H1 (cell line): ENCODE data around the gene TNS2. TPM values are rescaled to one million over a fixed set of nuclear protein-coding genes. Genes with fewer than 3 reads are reported as not detected.
A peak's percentile ranks its signal among the peaks of the same experiment; 100 is the strongest.

Experiments used
- CTCF ChIA-PET: fragments of 300-600 bp; sonication (Branson Sonifier 250); formaldehyde crosslinking; loops from one replicate; lab custom pipeline; 2021; ENCODE audit not compliant: partially characterized antibody; lab: Charles Lee
- POLR2A ChIA-PET: fragments of 300-600 bp; sonication (Branson Sonifier 250); formaldehyde crosslinking; loops from one replicate; lab custom pipeline; 2021; ENCODE audit warnings: inconsistent platforms; ENCODE audit not compliant: partially characterized antibody; lab: Charles Lee
- DNase-seq, 2 experiments: peaks; one replicate each; pipeline versions ENCODE4 v3.0.0 to v3.0.0-alpha.2; 2010 to 2022; ENCODE audit warnings: low spot score in 2 of 2, low read depth in 1 of 2, mixed read lengths in 1 of 2
- FAIRE-seq: peaks from 2 replicates; lab custom pipeline; 2011; peaks lifted over from hg19 to GRCh38; lab: Jason Lieb, UNC
- H2AFZ ChIP-seq: 2 replicates; pipeline ENCODE4 v1.8.1; 2012; ENCODE audit warnings: low read length, inconsistent platforms
- H2AK5ac ChIP-seq: 2 replicates; pipeline ENCODE4 v1.6.1; 2013; ENCODE audit warnings: low read depth, low read length
- H2BK120ac ChIP-seq: replicated peaks from 2 replicates; pipeline ENCODE3; 2013; ENCODE audit warnings: low read depth, low read length, inconsistent platforms
- H2BK12ac ChIP-seq: 2 replicates; pipeline ENCODE4 v1.6.1; 2013; ENCODE audit warnings: low read depth, low read length
- H2BK15ac ChIP-seq: 2 replicates; pipeline ENCODE4 v1.6.1; 2013; ENCODE audit warnings: low read length
- H2BK20ac ChIP-seq: 2 replicates; pipeline ENCODE4 v1.6.1; 2013; ENCODE audit warnings: low read length
- H2BK5ac ChIP-seq: 2 replicates; pipeline ENCODE4 v1.6.1; 2013; ENCODE audit warnings: low read depth, low read length
- H3K14ac ChIP-seq: 2 replicates; pipeline ENCODE4 v1.6.1; 2013; ENCODE audit warnings: inconsistent platforms; ENCODE audit not compliant: insufficient read length
- H3K18ac ChIP-seq: 2 replicates; pipeline ENCODE4 v1.6.1; 2013; ENCODE audit warnings: low read length; ENCODE audit errors: extremely low read depth
- H3K23ac ChIP-seq: 2 replicates; pipeline ENCODE4 v1.6.1; 2013; ENCODE audit warnings: inconsistent platforms; ENCODE audit not compliant: insufficient read length
- H3K23me2 ChIP-seq: 2 replicates; pipeline ENCODE4 v1.6.1; 2013; ENCODE audit warnings: low read depth, low read length
- H3K27ac ChIP-seq: 2 replicates; pipeline ENCODE4 v1.6.1; 2011; ENCODE audit warnings: low read depth, low read length, inconsistent platforms
- H3K27me3 ChIP-seq, 4 experiments: replicated peaks in 1 of 4; 1 replicate in 1 of 4; 2 replicates in 3 of 4; pipeline versions ENCODE4 v1.6.1 to v1.8.1; 2011 to 2013; ENCODE audit warnings: low read length in 3 of 4, mild to moderate bottlenecking in 3 of 4, inconsistent platforms in 2 of 4, mixed read lengths in 2 of 4, moderate library complexity in 1 of 4; ENCODE audit not compliant: control insufficient read depth in 3 of 4, insufficient read depth in 3 of 4; ENCODE audit errors: extremely low read depth in 1 of 4
- H3K36me3 ChIP-seq, 4 experiments: 2 replicates each; pipeline versions ENCODE4 v1.6.1 to v1.8.1; 2011 to 2013; ENCODE audit warnings: mild to moderate bottlenecking in 4 of 4, low read length in 3 of 4, moderate library complexity in 2 of 4, control low read depth in 1 of 4, inconsistent platforms in 1 of 4; ENCODE audit not compliant: insufficient read depth in 4 of 4, control insufficient read depth in 2 of 4
- H3K4ac ChIP-seq: replicated peaks from 2 replicates; pipeline ENCODE3; 2013; ENCODE audit warnings: low read length, low read depth, mixed read lengths, inconsistent platforms; ENCODE audit not compliant: insufficient read length
- H3K4me1 ChIP-seq, 4 experiments: replicated peaks in 1 of 4; 1 replicate in 1 of 4; 2 replicates in 3 of 4; pipeline versions ENCODE4 v1.6.1 to v1.8.1; 2011 to 2013; ENCODE audit warnings: low read length in 3 of 4, inconsistent platforms in 2 of 4, mixed read lengths in 1 of 4; ENCODE audit not compliant: insufficient read depth in 4 of 4, control insufficient read depth in 3 of 4
- H3K4me2 ChIP-seq, 2 experiments: 2 replicates each; pipeline versions ENCODE4 v1.6.1 to v1.8.1; 2011 to 2013; ENCODE audit warnings: low read depth in 2 of 2, low read length in 2 of 2, control low read depth in 1 of 2, inconsistent platforms in 1 of 2, mild to moderate bottlenecking in 1 of 2; ENCODE audit not compliant: insufficient read depth in 1 of 2
- H3K4me3 ChIP-seq, 4 experiments: fragments of 200-600, 300-600 bp in 1 of 4; sonication (generic), shearing (Covaris generic), sonication (Bioruptor Twin) in 1 of 4; 2 replicates each; pipeline versions ENCODE4 v1.5.1 to v1.8.1; 2011 to 2016; ENCODE audit warnings: low read length in 4 of 4, low read depth in 3 of 4, control low read depth in 2 of 4, inconsistent platforms in 2 of 4, mild to moderate bottlenecking in 2 of 4, mixed read lengths in 1 of 4, moderate library complexity in 1 of 4; ENCODE audit not compliant: insufficient read depth in 2 of 4; ENCODE audit errors: extremely low read depth in 1 of 4
- H3K56ac ChIP-seq: replicated peaks from 2 replicates; pipeline ENCODE3; 2013; ENCODE audit warnings: low read depth, mild to moderate bottlenecking, mixed read lengths, low read length, inconsistent platforms; ENCODE audit not compliant: insufficient read length
- H3K79me1 ChIP-seq: 2 replicates; pipeline ENCODE4 v1.6.1; 2013; ENCODE audit warnings: low read depth, low read length, control low read depth
- H3K79me2 ChIP-seq, 2 experiments: 2 replicates each; pipeline versions ENCODE4 v1.6.1 to v1.8.1; 2012 to 2013; ENCODE audit warnings: low read length in 2 of 2, mild to moderate bottlenecking in 2 of 2, inconsistent platforms in 1 of 2; ENCODE audit not compliant: insufficient read depth in 2 of 2, control insufficient read depth in 1 of 2
- H3K9ac ChIP-seq, 4 experiments: replicated peaks in 1 of 4; 1 replicate in 1 of 4; 2 replicates in 3 of 4; pipeline versions ENCODE4 v1.6.1 to v1.8.1; 2011 to 2013; ENCODE audit warnings: low read depth in 3 of 4, low read length in 3 of 4, control low read depth in 2 of 4, mild to moderate bottlenecking in 2 of 4, moderate library complexity in 2 of 4, inconsistent platforms in 1 of 4; ENCODE audit errors: extremely low read depth in 1 of 4
- H3K9me3 ChIP-seq, 2 experiments: 2 replicates each; pipeline versions ENCODE4 v1.6.1 to v1.8.1; 2012 to 2013; ENCODE audit warnings: mild to moderate bottlenecking in 2 of 2, moderate library complexity in 2 of 2, control low read depth in 1 of 2, inconsistent platforms in 1 of 2, low read depth in 1 of 2, low read length in 1 of 2, mixed read lengths in 1 of 2; ENCODE audit not compliant: insufficient read depth in 2 of 2
- H4K20me1 ChIP-seq, 2 experiments: replicated peaks in 1 of 2; 2 replicates each; pipeline versions ENCODE3 to v1.8.1; 2011 to 2013; ENCODE audit warnings: inconsistent platforms in 2 of 2, low read length in 2 of 2, mild to moderate bottlenecking in 1 of 2; ENCODE audit not compliant: insufficient read depth in 2 of 2, control insufficient read depth in 1 of 2
- H4K5ac ChIP-seq: 2 replicates; pipeline ENCODE4 v1.6.1; 2013; ENCODE audit warnings: low read length, low read depth, mixed read lengths, inconsistent platforms; ENCODE audit not compliant: insufficient read length
- H4K8ac ChIP-seq: 2 replicates; pipeline ENCODE4 v1.8.0; 2013; ENCODE audit warnings: mild to moderate bottlenecking, moderate library complexity, low read length, inconsistent platforms; ENCODE audit not compliant: insufficient read depth; ENCODE audit errors: extremely low read depth
- H4K91ac ChIP-seq: replicated peaks from 2 replicates; pipeline ENCODE3; 2013; ENCODE audit warnings: low read length, mixed read lengths, inconsistent platforms; ENCODE audit not compliant: insufficient read length
- BRCA1 ChIP-seq: IDR thresholded peaks from 2 replicates; pipeline ENCODE4 v1.6.1; 2012; ENCODE audit warnings: low read depth, low read length, improper control_type of control experiment
- EGR1 ChIP-seq: IDR thresholded peaks from 2 replicates; pipeline ENCODE4 v1.6.1; 2011; ENCODE audit warnings: low read depth, low read length, borderline replicate concordance
- EP300 ChIP-seq, 2 experiments: IDR thresholded peaks; 1 replicate in 1 of 2; 2 replicates in 1 of 2; pipeline ENCODE4 v1.6.1; 2011 to 2012; ENCODE audit warnings: low read depth in 2 of 2, low read length in 2 of 2, mild to moderate bottlenecking in 2 of 2, borderline replicate concordance in 1 of 2, inconsistent platforms in 1 of 2, moderate library complexity in 1 of 2
- FOSL1 ChIP-seq: IDR thresholded peaks from 2 replicates; pipeline ENCODE4 v1.6.1; 2011; ENCODE audit warnings: mild to moderate bottlenecking, low read depth, low read length, moderate library complexity; ENCODE audit not compliant: insufficient read depth
- HDAC2 ChIP-seq, 2 experiments: fragments of 300-600 bp in 1 of 2; sonication (generic) in 1 of 2; IDR thresholded peaks; 2 replicates each; pipeline ENCODE4 v1.6.1; 2011 to 2012; ENCODE audit warnings: low read depth in 2 of 2, low read length in 2 of 2, mild to moderate bottlenecking in 2 of 2, moderate library complexity in 2 of 2, borderline replicate concordance in 1 of 2, inconsistent platforms in 1 of 2
- RAD21 ChIP-seq, 2 experiments: IDR thresholded peaks in 1 of 2; conservative IDR thresholded peaks in 1 of 2; 2 replicates each; pipeline ENCODE4 v1.6.1; 2011; ENCODE audit warnings: low read depth in 2 of 2, low read length in 2 of 2, improper control_type of control experiment in 1 of 2, inconsistent platforms in 1 of 2, mild to moderate bottlenecking in 1 of 2, moderate library complexity in 1 of 2
- WGBS, 2 experiments: shearing (Covaris generic) in 1 of 2; methylation state at CpG; one replicate each; pipeline versions ENCODE4 v1.1.6 to v1.1.7; 2013 to 2015; ENCODE audit warnings: low lambda C conversion rate in 2 of 2, mixed read lengths in 2 of 2, inconsistent platforms in 1 of 2, low coverage in 1 of 2, missing lambda C conversion rate in 1 of 2; ENCODE audit not compliant: insufficient replicate concordance in 2 of 2, insufficient coverage in 1 of 2, insufficient read length in 1 of 2; ENCODE audit errors: extremely low coverage in 1 of 2, missing lambda C conversion rate in 1 of 2; 5-methylcytosine and 5-hydroxymethylcytosine counted together
- polyA plus RNA-seq, 7 experiments: library from polyadenylated mRNA; depleted of rRNA in 3 of 7; stranded (reverse) in 5 of 7; unstranded in 2 of 7; fragments of >200 nt in 5 of 7; fragments of 200-250 nt in 2 of 7; gene quantifications; 1 replicate in 5 of 7; 2 replicates in 1 of 7; 4 replicates in 1 of 7; pipeline versions ENCODE4 v1.2.1 to v1.2.3, GENCODE V29; 2011 to 2013; ENCODE audit warnings: missing spikeins in 2 of 7, mixed read lengths in 2 of 7
- total RNA-seq: library from RNA; stranded (reverse); fragmentation: NEBNext Ultra II Directional; extraction: Animal tissue kit (Norgen Biotek cat#: 25700); gene quantifications from 2 replicates; pipeline ENCODE4 v1.2.1, GENCODE V29; 2021

The TNS2 gene
- total and polyA plus RNA-seq, 2 of the 8 experiments (the other 6 are each of a cell fraction or from before 2014, with no cell fraction given) = 2.8 to 4.7 TPM

DNA sequence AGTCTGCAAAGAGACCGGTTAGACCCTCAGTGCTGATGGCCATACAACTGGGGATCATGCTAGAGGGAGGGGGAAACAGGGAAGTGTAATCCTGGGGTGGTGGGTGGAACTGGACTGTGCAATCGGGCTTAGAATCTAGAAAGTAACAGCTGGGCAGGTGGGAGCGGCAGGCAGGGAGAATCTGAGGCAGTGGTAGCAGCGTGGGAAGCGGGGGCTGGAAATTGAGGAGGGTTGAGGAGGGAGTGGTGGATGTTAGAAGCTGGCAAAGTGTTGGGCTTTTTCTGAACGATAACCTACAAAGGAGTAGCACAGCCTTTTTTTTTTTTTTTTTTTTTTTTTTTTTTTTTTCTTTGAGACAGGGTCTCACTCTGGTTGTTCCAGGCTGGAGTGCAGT lies 44.5 kb downstream of the TNS2 start:
- Histone ChIP-seq H3K4ac (no peak overlapping the region), H3K4me3 (no peak overlapping the region), H2AFZ (no peak overlapping the region), H3K79me2 (no peaks in the 10 kb centered on the region), H2BK15ac (no peak overlapping the region), H3K9me3 (no peaks in the 10 kb centered on the region), H4K20me1 (no peaks in the 10 kb centered on the region), H3K14ac (no peak overlapping the region), H3K9ac (no peak overlapping the region), H2BK120ac (no peak overlapping the region), H3K79me1 (no peaks in the 10 kb centered on the region), H3K4me1 (peaks cover 4 to 22% (median 5%) of the 10 kb centered on the region in 4 experiments), H2AK5ac (peak overlapping the region; percentile 57; the same call in 1 of the 2 replicates), H4K5ac (no peak overlapping the region), H2BK12ac (0 out of 2 replicates have a peak overlapping the region, but pooled peaks have one; percentile 50), H3K27ac (no peak overlapping the region), H2BK5ac (no peak overlapping the region), H3K18ac (no peak overlapping the region), H2BK20ac (no peak overlapping the region), H3K23me2 (peaks cover 28% of the 10 kb centered on the region), H3K23ac (no peak overlapping the region), H4K91ac (no peak overlapping the region), H4K8ac (no peak overlapping the region), H3K27me3 (peaks cover 0 to 27% (median 16%) of the 10 kb centered on the region in 4 experiments; a peak in 5 of 7 replicates), H3K4me2 (no peak overlapping the region), H3K36me3 (no peaks in the 10 kb centered on the region), H3K56ac (no peak overlapping the region)
- FAIRE-seq = no peak
- POLR2A ChIA-PET = interaction anchor here (0.5 to 2.9 kb wide), 6 partner anchors 9 to 188 kb away, joined by 3 to 13 read pairs (median 4); partner anchors contain the start of genes SOAT2 and SPRYD3
- WGBS, 2 experiments = 87% methylated on average over 6 of the region's 6 CpGs; no CpG with 5 or more reads in 1 of the 2 experiments
- DNase-seq = no peak
- CTCF ChIA-PET = interaction anchor here (0.8 to 19.1 kb wide), 4 partner anchors 9 to 147 kb away, joined by 3 to 531 read pairs (median 5); partner anchors contain the start of genes SOAT2 and SPRYD3
- TF ChIP-seq EGR1 (no peak), RAD21 (IDR thresholded peaks at IDR 0.05 in 1 of 2, conservative IDR thresholded peaks at IDR 0.05 in 1 of 2; ENCODE audit: low read depth in 2 of 2, low read length in 2 of 2) (no peak), EP300 (IDR thresholded peaks at IDR 0.05; ENCODE audit: borderline replicate concordance in 1 of 2, low read depth in 2 of 2, low read length in 2 of 2) (no peak), HDAC2 (IDR thresholded peaks at IDR 0.05; ENCODE audit: borderline replicate concordance in 1 of 2, low read depth in 2 of 2, low read length in 2 of 2) (no peak), BRCA1 (no peak), FOSL1 (no peak)
